Liver (tissue), 9 donors: Measurements from ENCODE around the gene CDHR4. TPM values are rescaled to one million over a fixed set of nuclear protein-coding genes. Genes with fewer than 3 reads are reported as not detected.

Experiments used
- DNase-seq: peaks from one replicate; pipeline ENCODE4 v3.0.0-alpha.2; 2017; ENCODE audit warnings: low spot score
- H3K27ac ChIP-seq, 2 donors: one replicate each; pipeline ENCODE4 v1.7.0; 2013; ENCODE audit warnings: inconsistent platforms in 2 of 2, low read length in 2 of 2, control low read depth in 1 of 2, low read depth in 1 of 2, mild to moderate bottlenecking in 1 of 2
- H3K27me3 ChIP-seq, 4 donors: one replicate each; pipeline versions ENCODE4 v1.6.1 to v1.7.0; 2013; ENCODE audit warnings: low read length in 3 of 4, inconsistent platforms in 1 of 4, mild to moderate bottlenecking in 1 of 4, moderate library complexity in 1 of 4; ENCODE audit not compliant: control insufficient read depth in 4 of 4, insufficient read depth in 4 of 4
- H3K36me3 ChIP-seq, 4 donors: one replicate each; pipeline versions ENCODE4 v1.6.1 to v1.7.0; 2013; ENCODE audit warnings: low read length in 3 of 4, mild to moderate bottlenecking in 3 of 4, low read depth in 1 of 4, moderate library complexity in 1 of 4; ENCODE audit not compliant: control insufficient read depth in 4 of 4, insufficient read depth in 3 of 4
- H3K4me1 ChIP-seq, 4 donors: one replicate each; pipeline versions ENCODE4 v1.6.1 to v1.7.0; 2013; ENCODE audit warnings: low read length in 3 of 4, mild to moderate bottlenecking in 3 of 4, moderate library complexity in 1 of 4; ENCODE audit not compliant: control insufficient read depth in 4 of 4, insufficient read depth in 4 of 4
- H3K4me3 ChIP-seq, 3 donors: one replicate each; pipeline versions ENCODE4 v1.6.1 to v1.7.0; 2013; ENCODE audit warnings: low read length in 3 of 3, control low read depth in 1 of 3, low read depth in 1 of 3, mild to moderate bottlenecking in 1 of 3
- H3K9ac ChIP-seq, 2 donors: one replicate each; pipeline ENCODE4 v1.7.0; 2013; ENCODE audit warnings: low read length in 2 of 2, mild to moderate bottlenecking in 2 of 2, moderate library complexity in 2 of 2, control low read depth in 1 of 2, low read depth in 1 of 2
- H3K9me3 ChIP-seq, 4 donors: one replicate each; pipeline versions ENCODE4 v1.6.1 to v1.7.0; 2013; ENCODE audit warnings: low read length in 3 of 4; ENCODE audit not compliant: control insufficient read depth in 4 of 4
- EGR1 ChIP-seq, 2 donors: IDR thresholded peaks; 2 replicates each; pipeline ENCODE4 v1.6.1; 2016 to 2018; ENCODE audit warnings: antibody characterized with exemption in 2 of 2, low read depth in 2 of 2
- FOXA1 ChIP-seq: IDR thresholded peaks from 2 replicates; pipeline ENCODE4 v1.6.1; 2016; ENCODE audit warnings: antibody characterized with exemption
- FOXA2 ChIP-seq: IDR thresholded peaks from 2 replicates; pipeline ENCODE4 v1.6.1; 2016; ENCODE audit warnings: antibody characterized with exemption
- GABPA ChIP-seq, 2 donors: IDR thresholded peaks in 1 of 2; conservative IDR thresholded peaks in 1 of 2; 2 replicates each; pipeline ENCODE4 v1.6.1; 2016; ENCODE audit warnings: antibody characterized with exemption in 2 of 2, mild to moderate bottlenecking in 1 of 2, moderate library complexity in 1 of 2
- HNF4A ChIP-seq, 2 donors: conservative IDR thresholded peaks; 2 replicates each; pipeline ENCODE4 v1.6.1; 2016; ENCODE audit warnings: antibody characterized with exemption in 2 of 2, mild to moderate bottlenecking in 2 of 2
- HNF4G ChIP-seq: IDR thresholded peaks from 2 replicates; pipeline ENCODE4 v1.6.1; 2016; ENCODE audit warnings: antibody characterized with exemption
- JUND ChIP-seq, 2 donors: IDR thresholded peaks; 2 replicates each; pipeline ENCODE4 v1.6.1; 2016; ENCODE audit warnings: antibody characterized with exemption in 2 of 2
- NR2F2 ChIP-seq: IDR thresholded peaks from 2 replicates; pipeline ENCODE4 v1.6.1; 2016; ENCODE audit warnings: antibody characterized with exemption
- RAD21 ChIP-seq, 2 donors: IDR thresholded peaks; 2 replicates each; pipeline ENCODE4 v1.6.1; 2016; ENCODE audit warnings: antibody characterized with exemption in 2 of 2, mild to moderate bottlenecking in 2 of 2
- RXRA ChIP-seq, 2 donors: IDR thresholded peaks; 2 replicates each; pipeline ENCODE4 v1.6.1; 2017 to 2018; ENCODE audit warnings: antibody characterized with exemption in 2 of 2, mild to moderate bottlenecking in 1 of 2
- SP1 ChIP-seq: IDR thresholded peaks from 2 replicates; pipeline ENCODE4 v1.6.1; 2018; ENCODE audit warnings: antibody characterized with exemption, mild to moderate bottlenecking
- YY1 ChIP-seq: IDR thresholded peaks from 2 replicates; pipeline ENCODE4 v1.6.1; 2016; ENCODE audit warnings: antibody characterized with exemption, mild to moderate bottlenecking
- ZBTB33 ChIP-seq: IDR thresholded peaks from 2 replicates; pipeline ENCODE4 v1.6.1; 2016; ENCODE audit warnings: antibody characterized with exemption
- WGBS: extraction: QIAGEN DNeasy Blood & Tissue Kit; methylation state at CpG from one replicate; pipeline ENCODE4 v1.1.7; 2013; 5-methylcytosine and 5-hydroxymethylcytosine counted together
- polyA plus RNA-seq, 2 donors: library from polyadenylated mRNA; stranded (reverse) in 1 of 2; unstranded in 1 of 2; fragments of 200-250 nt in 1 of 2; fragments of >200 nt in 1 of 2; fragmentation: Nextera tagmentation in 1 of 2; extraction: Ambion mirVana in 1 of 2; gene quantifications; one replicate each; pipeline versions ENCODE4 v1.2.1 to v1.2.3, GENCODE V29; 2013 to 2015
- total RNA-seq, 2 donors: library from RNA; depleted of rRNA; stranded (reverse); fragments of >200 nt; gene quantifications; one replicate each; pipeline ENCODE4 v1.2.3, GENCODE V29; 2014
- TF ChIP-seq, protein P1 (sequence below): IDR thresholded peaks from 2 replicates; pipeline ENCODE4 v1.6.1; 2016; ENCODE audit warnings: antibody characterized with exemption, mild to moderate bottlenecking
- TF ChIP-seq, protein P2 (sequence below): IDR thresholded peaks from 2 replicates; pipeline ENCODE4 v1.6.1; 2016; ENCODE audit warnings: antibody characterized with exemption
- TF ChIP-seq, protein P3 (sequence below): IDR thresholded peaks from 2 replicates; pipeline ENCODE4 v1.6.1; 2016; ENCODE audit warnings: antibody characterized with exemption
- TF ChIP-seq, protein P4 (sequence below): fragments of 150-350 bp; IDR thresholded peaks from 2 replicates; pipeline ENCODE4 v1.5.1; 2017; ENCODE audit warnings: improper control_type of control experiment, low read depth, low read length; ENCODE audit not compliant: missing input control
- donor health status: healthy.
- donor health status: healthy.
- donor health status: healthy.
- donor health status: healthy.
- donor health status: healthy.

CDHR4 gene
- total and polyA plus RNA-seq, 4 donors, result not detected

GRCh38 chr3:49787182-49787464, 12.6 kb downstream of the CDHR4 start:
- peak overlapping the region; percentile 72 to 92 for H3K27ac ChIP-seq
- TF ChIP-seq NR2F2 (no peak), EGR1 (IDR thresholded peaks at IDR 0.05; ENCODE audit: low read depth in 2 of 2) (no peak), JUND (IDR thresholded peaks at IDR 0.05) (no peak), HNF4A (conservative IDR thresholded peaks at IDR 0.05) (no peak), ZBTB33 (no peak), FOXA1 (no peak), GABPA (IDR thresholded peaks at IDR 0.05 in 1 of 2, conservative IDR thresholded peaks at IDR 0.05 in 1 of 2) (no peak), RAD21 (IDR thresholded peaks at IDR 0.05) (no peak), HNF4G (no peak), YY1 (no peak), RXRA (IDR thresholded peaks at IDR 0.05) (no peak), FOXA2 (no peak), SP1 (no peak)
- TF ChIP-seq, protein P1, sequence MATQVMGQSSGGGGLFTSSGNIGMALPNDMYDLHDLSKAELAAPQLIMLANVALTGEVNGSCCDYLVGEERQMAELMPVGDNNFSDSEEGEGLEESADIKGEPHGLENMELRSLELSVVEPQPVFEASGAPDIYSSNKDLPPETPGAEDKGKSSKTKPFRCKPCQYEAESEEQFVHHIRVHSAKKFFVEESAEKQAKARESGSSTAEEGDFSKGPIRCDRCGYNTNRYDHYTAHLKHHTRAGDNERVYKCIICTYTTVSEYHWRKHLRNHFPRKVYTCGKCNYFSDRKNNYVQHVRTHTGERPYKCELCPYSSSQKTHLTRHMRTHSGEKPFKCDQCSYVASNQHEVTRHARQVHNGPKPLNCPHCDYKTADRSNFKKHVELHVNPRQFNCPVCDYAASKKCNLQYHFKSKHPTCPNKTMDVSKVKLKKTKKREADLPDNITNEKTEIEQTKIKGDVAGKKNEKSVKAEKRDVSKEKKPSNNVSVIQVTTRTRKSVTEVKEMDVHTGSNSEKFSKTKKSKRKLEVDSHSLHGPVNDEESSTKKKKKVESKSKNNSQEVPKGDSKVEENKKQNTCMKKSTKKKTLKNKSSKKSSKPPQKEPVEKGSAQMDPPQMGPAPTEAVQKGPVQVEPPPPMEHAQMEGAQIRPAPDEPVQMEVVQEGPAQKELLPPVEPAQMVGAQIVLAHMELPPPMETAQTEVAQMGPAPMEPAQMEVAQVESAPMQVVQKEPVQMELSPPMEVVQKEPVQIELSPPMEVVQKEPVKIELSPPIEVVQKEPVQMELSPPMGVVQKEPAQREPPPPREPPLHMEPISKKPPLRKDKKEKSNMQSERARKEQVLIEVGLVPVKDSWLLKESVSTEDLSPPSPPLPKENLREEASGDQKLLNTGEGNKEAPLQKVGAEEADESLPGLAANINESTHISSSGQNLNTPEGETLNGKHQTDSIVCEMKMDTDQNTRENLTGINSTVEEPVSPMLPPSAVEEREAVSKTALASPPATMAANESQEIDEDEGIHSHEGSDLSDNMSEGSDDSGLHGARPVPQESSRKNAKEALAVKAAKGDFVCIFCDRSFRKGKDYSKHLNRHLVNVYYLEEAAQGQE, result no peak
- TF ChIP-seq, protein P2, sequence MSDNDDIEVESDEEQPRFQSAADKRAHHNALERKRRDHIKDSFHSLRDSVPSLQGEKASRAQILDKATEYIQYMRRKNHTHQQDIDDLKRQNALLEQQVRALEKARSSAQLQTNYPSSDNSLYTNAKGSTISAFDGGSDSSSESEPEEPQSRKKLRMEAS, result no peak
- TF ChIP-seq, protein P3, sequence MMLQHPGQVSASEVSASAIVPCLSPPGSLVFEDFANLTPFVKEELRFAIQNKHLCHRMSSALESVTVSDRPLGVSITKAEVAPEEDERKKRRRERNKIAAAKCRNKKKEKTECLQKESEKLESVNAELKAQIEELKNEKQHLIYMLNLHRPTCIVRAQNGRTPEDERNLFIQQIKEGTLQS, result no peak
- TF ChIP-seq, protein P4, sequence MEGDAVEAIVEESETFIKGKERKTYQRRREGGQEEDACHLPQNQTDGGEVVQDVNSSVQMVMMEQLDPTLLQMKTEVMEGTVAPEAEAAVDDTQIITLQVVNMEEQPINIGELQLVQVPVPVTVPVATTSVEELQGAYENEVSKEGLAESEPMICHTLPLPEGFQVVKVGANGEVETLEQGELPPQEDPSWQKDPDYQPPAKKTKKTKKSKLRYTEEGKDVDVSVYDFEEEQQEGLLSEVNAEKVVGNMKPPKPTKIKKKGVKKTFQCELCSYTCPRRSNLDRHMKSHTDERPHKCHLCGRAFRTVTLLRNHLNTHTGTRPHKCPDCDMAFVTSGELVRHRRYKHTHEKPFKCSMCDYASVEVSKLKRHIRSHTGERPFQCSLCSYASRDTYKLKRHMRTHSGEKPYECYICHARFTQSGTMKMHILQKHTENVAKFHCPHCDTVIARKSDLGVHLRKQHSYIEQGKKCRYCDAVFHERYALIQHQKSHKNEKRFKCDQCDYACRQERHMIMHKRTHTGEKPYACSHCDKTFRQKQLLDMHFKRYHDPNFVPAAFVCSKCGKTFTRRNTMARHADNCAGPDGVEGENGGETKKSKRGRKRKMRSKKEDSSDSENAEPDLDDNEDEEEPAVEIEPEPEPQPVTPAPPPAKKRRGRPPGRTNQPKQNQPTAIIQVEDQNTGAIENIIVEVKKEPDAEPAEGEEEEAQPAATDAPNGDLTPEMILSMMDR, result no peak
- H3K27me3 ChIP-seq, result no peaks in the 10 kb centered on the region
- H3K4me1 ChIP-seq, result peaks cover 0 to 16% (median 9%) of the 10 kb centered on the region in 4 donors
- no peak overlapping the region for H3K4me3 ChIP-seq
- H3K9me3 ChIP-seq, result no peaks in the 10 kb centered on the region
- WGBS, result 79% methylated on average over 3 of the region's 3 CpGs
- peak; percentile 56 for DNase-seq
- peaks cover 0 to 3% (median under 1%) of the 10 kb centered on the region in 4 donors for H3K36me3 ChIP-seq
- peak overlapping the region; percentile 64 to 95 for H3K9ac ChIP-seq
